CD4-positive, alpha-beta memory T cell (primary cell): Measurements from ENCODE around the gene KRABD2. TPM values are rescaled to one million over a fixed set of nuclear protein-coding genes. Genes with fewer than 3 reads are reported as not detected.

Experiments
- polyA plus RNA-seq, 2 donors: library from polyadenylated mRNA; unstranded; fragments of 300-500 nt; fragmentation: Illumina TruSeq; gene quantifications; one replicate each; pipeline ENCODE4 v1.2.3, GENCODE V29; 2021
- total RNA-seq, 2 experiments: library from RNA; stranded (reverse); gene quantifications; one replicate each; pipeline ENCODE4 v1.2.3, GENCODE V29; 2021

KRABD2 gene

Other genes with a start within 250 kb of the KRABD2 start
- gene PER1, start 224.3 kb downstream of the KRABD2 start, total RNA-seq: 10 to 100 TPM; 78.9 to 79.4 TPM
- 10 to 100 TPM in 1 of 2 donors, 1 to 10 TPM in 1; 3.7 to 18.6 TPM for gene PER1, start 224.3 kb downstream of the KRABD2 start, polyA plus RNA-seq
- 100 to 1,000 TPM; 190 to 203 TPM for gene VAMP2, start 213.8 kb downstream of the KRABD2 start, total RNA-seq
- 100 to 1,000 TPM in 1 of 2 donors, 10 to 100 TPM in 1; 41.6 to 106 TPM for gene VAMP2, start 213.8 kb downstream of the KRABD2 start, polyA plus RNA-seq
- gene TMEM107, start 200.3 kb downstream of the KRABD2 start, total RNA-seq: 10 to 100 TPM; 25.0 to 25.3 TPM
- gene TMEM107, start 200.3 kb downstream of the KRABD2 start, polyA plus RNA-seq: 10 to 100 TPM; 42.4 to 43.7 TPM
- 10 to 100 TPM; 19.2 to 19.4 TPM for gene BORCS6, start 186.5 kb downstream of the KRABD2 start, total RNA-seq
- 10 to 100 TPM; 13.3 to 21.9 TPM for gene BORCS6, start 186.5 kb downstream of the KRABD2 start, polyA plus RNA-seq
- gene AURKB, start 166.1 kb downstream of the KRABD2 start, total RNA-seq: under 1 TPM; 0.67 to 0.83 TPM
- under 1 TPM in 1 of 2 donors, not detected in 1; 0.36 TPM for gene AURKB, start 166.1 kb downstream of the KRABD2 start, polyA plus RNA-seq
- gene CTC1, start 128.6 kb downstream of the KRABD2 start, total RNA-seq: 100 to 1,000 TPM; 310 to 317 TPM
- 10 to 100 TPM; 17.0 to 46.8 TPM for gene CTC1, start 128.6 kb downstream of the KRABD2 start, polyA plus RNA-seq
- 10 to 100 TPM; 23.0 to 29.1 TPM for gene PFAS, start 127.4 kb downstream of the KRABD2 start, total RNA-seq
- 10 to 100 TPM in 1 of 2 donors, 1 to 10 TPM in 1; 8.9 to 14.8 TPM for gene PFAS, start 127.4 kb downstream of the KRABD2 start, polyA plus RNA-seq
- 10 to 100 TPM; 39.7 to 42.8 TPM for gene RANGRF, start 88.0 kb downstream of the KRABD2 start, total RNA-seq
- 10 to 100 TPM; 77.5 to 96.2 TPM for gene RANGRF, start 88.0 kb downstream of the KRABD2 start, polyA plus RNA-seq
- 1 to 10 TPM; 7.3 to 8.4 TPM for gene SLC25A35, start 81.3 kb downstream of the KRABD2 start, total RNA-seq
- gene SLC25A35, start 81.3 kb downstream of the KRABD2 start, polyA plus RNA-seq: 1 to 10 TPM in 1 of 2 donors, under 1 TPM in 1; 0.86 to 1.1 TPM
- not detected for gene ARHGEF15, start 66.5 kb downstream of the KRABD2 start, total RNA-seq
- gene ARHGEF15, start 66.5 kb downstream of the KRABD2 start, polyA plus RNA-seq: not detected
- not detected for gene ODF4, start 36.9 kb downstream of the KRABD2 start, total RNA-seq
- not detected for gene ODF4, start 36.9 kb downstream of the KRABD2 start, polyA plus RNA-seq
- 1,000 to 10,000 TPM; 2,761 to 2,878 TPM for gene RPL26, start 6.5 kb upstream of the KRABD2 start, total RNA-seq
- 1,000 to 10,000 TPM; 1,274 to 1,731 TPM for gene RPL26, start 6.5 kb upstream of the KRABD2 start, polyA plus RNA-seq
- gene RNF222, start 21.1 kb upstream of the KRABD2 start, total RNA-seq: under 1 TPM; 0.15 to 0.17 TPM
- under 1 TPM; 0.08 to 0.14 TPM for gene RNF222, start 21.1 kb upstream of the KRABD2 start, polyA plus RNA-seq
- gene NDEL1, start 59.2 kb upstream of the KRABD2 start, total RNA-seq: 100 to 1,000 TPM; 115 to 120 TPM
- gene NDEL1, start 59.2 kb upstream of the KRABD2 start, polyA plus RNA-seq: 10 to 100 TPM; 52.9 to 66.5 TPM